ENCODE measurements around the gene CC2D2A. TPM values are rescaled to one million over a fixed set of nuclear protein-coding genes. Genes with fewer than 3 reads are reported as not detected.

The CC2D2A gene
- total RNA-seq, 1 experiment from 2014 or later, result 13.0 TPM

DNA sequence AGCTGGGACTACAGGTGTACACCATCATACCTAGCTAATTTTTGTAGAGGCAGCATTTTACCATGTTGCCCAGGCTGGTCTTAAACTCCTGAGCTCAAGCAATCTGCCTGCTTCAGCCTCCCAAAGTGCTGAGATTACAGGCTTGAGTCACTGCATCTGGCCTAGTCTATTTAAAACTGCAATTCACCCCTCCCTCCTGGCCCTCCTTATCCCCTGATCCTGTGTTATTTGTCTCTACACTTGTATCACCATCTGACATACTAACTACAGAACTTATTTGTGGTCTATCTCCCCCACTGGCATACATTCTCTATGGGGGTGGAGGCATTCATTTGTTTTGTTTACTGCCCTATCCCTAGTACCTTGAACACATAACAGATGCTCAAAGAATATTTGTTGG is 23.7 kb downstream of the CC2D2A start:
- ChIA-PET POLR2A (no interaction called here), RAD21 (ENCODE audit: low non-redundant PET in 1 of 2, low total read pairs in 2 of 2, uncharacterized antibody in 2 of 2, unreplicated experiment in 2 of 2) (no interaction called here), CTCF (no interaction called here)
- no peaks in the 10 kb centered on the region for H3K9me3 ChIP-seq (ENCODE audit: control insufficient read depth in 1 of 2, insufficient read depth in 1 of 2, low read depth in 1 of 2, low read length in 2 of 2)
- H2AFZ ChIP-seq (ENCODE audit: low read depth, low read length, poor library complexity, severe bottlenecking), result no peak overlapping the region
- H3K4me3 ChIP-seq (replicated peaks in 1 of 2; ENCODE audit: low read depth in 1 of 2, low read length in 2 of 2), result no peak overlapping the region
- H3K4me1 ChIP-seq (ENCODE audit: control insufficient read depth in 1 of 2, insufficient read depth in 2 of 2, low read length in 2 of 2), result no peaks in the 10 kb centered on the region
- no peak for ATAC-seq
- no peak overlapping the region for H3K9ac ChIP-seq (ENCODE audit: low read length)
- intact Hi-C loops (cut with micrococcal nuclease), result no loop called here
- H3K27ac ChIP-seq (ENCODE audit: low read depth, low read length), result no peak overlapping the region
- no peaks in the 10 kb centered on the region for H3K79me2 ChIP-seq (ENCODE audit: insufficient read depth, low read length)
- BruUV-seq (replicated peaks), result no TSS peak
- no peaks in the 10 kb centered on the region for H4K20me1 ChIP-seq (ENCODE audit: insufficient read depth)
- no peaks in the 10 kb centered on the region for H3K36me3 ChIP-seq (ENCODE audit: control insufficient read depth in 1 of 2, insufficient read depth in 2 of 2, low read length in 2 of 2)
- H3K4me2 ChIP-seq (ENCODE audit: low read length), result no peak overlapping the region
- H3K9me2 ChIP-seq (ENCODE audit: insufficient read depth), result no peaks in the 10 kb centered on the region
- no peaks in the 10 kb centered on the region for H3K27me3 ChIP-seq (ENCODE audit: insufficient read depth, low read length)
- TF ChIP-seq ELF1 (IDR thresholded peaks at IDR 0.05; ENCODE audit: borderline replicate concordance, low read depth) (no peak), EZH2phosphoT487 (IDR thresholded peaks at IDR 0.05; ENCODE audit: borderline replicate concordance) (no peak), EGR1 (IDR thresholded peaks at IDR 0.05; ENCODE audit: low read depth) (no peak), ZNF274 (IDR thresholded peaks at IDR 0.05; ENCODE audit: low read depth, low read length) (no peak), EZH2 (IDR thresholded peaks at IDR 0.05) (no peak), JUND (IDR thresholded peaks at IDR 0.05) (no peak), ZFX (IDR thresholded peaks at IDR 0.05) (no peak), CEBPB (IDR thresholded peaks at IDR 0.05; ENCODE audit: low read depth) (no peak), RAD21 (IDR thresholded peaks at IDR 0.05; ENCODE audit: low read depth) (no peak), YY1 (IDR thresholded peaks at IDR 0.05; ENCODE audit: extremely low read depth, insufficient replicate concordance, low read depth, low read length) (no peak), CBX3 (IDR thresholded peaks at IDR 0.05; ENCODE audit: low read depth) (no peak), POLR2A (IDR thresholded peaks at IDR 0.05; ENCODE audit: borderline replicate concordance, extremely low read depth, insufficient read depth, insufficient read length) (no peak), FOSL1 (IDR thresholded peaks at IDR 0.05; ENCODE audit: low read depth) (no peak)
- TF ChIP-seq, protein P1, sequence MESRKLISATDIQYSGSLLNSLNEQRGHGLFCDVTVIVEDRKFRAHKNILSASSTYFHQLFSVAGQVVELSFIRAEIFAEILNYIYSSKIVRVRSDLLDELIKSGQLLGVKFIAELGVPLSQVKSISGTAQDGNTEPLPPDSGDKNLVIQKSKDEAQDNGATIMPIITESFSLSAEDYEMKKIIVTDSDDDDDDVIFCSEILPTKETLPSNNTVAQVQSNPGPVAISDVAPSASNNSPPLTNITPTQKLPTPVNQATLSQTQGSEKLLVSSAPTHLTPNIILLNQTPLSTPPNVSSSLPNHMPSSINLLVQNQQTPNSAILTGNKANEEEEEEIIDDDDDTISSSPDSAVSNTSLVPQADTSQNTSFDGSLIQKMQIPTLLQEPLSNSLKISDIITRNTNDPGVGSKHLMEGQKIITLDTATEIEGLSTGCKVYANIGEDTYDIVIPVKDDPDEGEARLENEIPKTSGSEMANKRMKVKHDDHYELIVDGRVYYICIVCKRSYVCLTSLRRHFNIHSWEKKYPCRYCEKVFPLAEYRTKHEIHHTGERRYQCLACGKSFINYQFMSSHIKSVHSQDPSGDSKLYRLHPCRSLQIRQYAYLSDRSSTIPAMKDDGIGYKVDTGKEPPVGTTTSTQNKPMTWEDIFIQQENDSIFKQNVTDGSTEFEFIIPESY (IDR thresholded peaks at IDR 0.05; ENCODE audit: extremely low read depth, insufficient replicate concordance, low read length), result no peak
- TF ChIP-seq, protein P2, sequence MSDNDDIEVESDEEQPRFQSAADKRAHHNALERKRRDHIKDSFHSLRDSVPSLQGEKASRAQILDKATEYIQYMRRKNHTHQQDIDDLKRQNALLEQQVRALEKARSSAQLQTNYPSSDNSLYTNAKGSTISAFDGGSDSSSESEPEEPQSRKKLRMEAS (IDR thresholded peaks at IDR 0.05), result no peak
- TF ChIP-seq, protein P3, sequence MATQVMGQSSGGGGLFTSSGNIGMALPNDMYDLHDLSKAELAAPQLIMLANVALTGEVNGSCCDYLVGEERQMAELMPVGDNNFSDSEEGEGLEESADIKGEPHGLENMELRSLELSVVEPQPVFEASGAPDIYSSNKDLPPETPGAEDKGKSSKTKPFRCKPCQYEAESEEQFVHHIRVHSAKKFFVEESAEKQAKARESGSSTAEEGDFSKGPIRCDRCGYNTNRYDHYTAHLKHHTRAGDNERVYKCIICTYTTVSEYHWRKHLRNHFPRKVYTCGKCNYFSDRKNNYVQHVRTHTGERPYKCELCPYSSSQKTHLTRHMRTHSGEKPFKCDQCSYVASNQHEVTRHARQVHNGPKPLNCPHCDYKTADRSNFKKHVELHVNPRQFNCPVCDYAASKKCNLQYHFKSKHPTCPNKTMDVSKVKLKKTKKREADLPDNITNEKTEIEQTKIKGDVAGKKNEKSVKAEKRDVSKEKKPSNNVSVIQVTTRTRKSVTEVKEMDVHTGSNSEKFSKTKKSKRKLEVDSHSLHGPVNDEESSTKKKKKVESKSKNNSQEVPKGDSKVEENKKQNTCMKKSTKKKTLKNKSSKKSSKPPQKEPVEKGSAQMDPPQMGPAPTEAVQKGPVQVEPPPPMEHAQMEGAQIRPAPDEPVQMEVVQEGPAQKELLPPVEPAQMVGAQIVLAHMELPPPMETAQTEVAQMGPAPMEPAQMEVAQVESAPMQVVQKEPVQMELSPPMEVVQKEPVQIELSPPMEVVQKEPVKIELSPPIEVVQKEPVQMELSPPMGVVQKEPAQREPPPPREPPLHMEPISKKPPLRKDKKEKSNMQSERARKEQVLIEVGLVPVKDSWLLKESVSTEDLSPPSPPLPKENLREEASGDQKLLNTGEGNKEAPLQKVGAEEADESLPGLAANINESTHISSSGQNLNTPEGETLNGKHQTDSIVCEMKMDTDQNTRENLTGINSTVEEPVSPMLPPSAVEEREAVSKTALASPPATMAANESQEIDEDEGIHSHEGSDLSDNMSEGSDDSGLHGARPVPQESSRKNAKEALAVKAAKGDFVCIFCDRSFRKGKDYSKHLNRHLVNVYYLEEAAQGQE (IDR thresholded peaks at IDR 0.05; ENCODE audit: low read depth), result no peak
- TF ChIP-seq, protein P4, sequence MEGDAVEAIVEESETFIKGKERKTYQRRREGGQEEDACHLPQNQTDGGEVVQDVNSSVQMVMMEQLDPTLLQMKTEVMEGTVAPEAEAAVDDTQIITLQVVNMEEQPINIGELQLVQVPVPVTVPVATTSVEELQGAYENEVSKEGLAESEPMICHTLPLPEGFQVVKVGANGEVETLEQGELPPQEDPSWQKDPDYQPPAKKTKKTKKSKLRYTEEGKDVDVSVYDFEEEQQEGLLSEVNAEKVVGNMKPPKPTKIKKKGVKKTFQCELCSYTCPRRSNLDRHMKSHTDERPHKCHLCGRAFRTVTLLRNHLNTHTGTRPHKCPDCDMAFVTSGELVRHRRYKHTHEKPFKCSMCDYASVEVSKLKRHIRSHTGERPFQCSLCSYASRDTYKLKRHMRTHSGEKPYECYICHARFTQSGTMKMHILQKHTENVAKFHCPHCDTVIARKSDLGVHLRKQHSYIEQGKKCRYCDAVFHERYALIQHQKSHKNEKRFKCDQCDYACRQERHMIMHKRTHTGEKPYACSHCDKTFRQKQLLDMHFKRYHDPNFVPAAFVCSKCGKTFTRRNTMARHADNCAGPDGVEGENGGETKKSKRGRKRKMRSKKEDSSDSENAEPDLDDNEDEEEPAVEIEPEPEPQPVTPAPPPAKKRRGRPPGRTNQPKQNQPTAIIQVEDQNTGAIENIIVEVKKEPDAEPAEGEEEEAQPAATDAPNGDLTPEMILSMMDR (IDR thresholded peaks at IDR 0.05 in 2 of 3, conservative IDR thresholded peaks at IDR 0.05 in 1 of 3; ENCODE audit: borderline replicate concordance in 1 of 3, insufficient read depth in 1 of 3, low read depth in 2 of 3, low read length in 2 of 3), result no peak
- DNase-seq (ENCODE audit: low read depth, low spot score), result no peak
